Fibroblast of pulmonary artery (primary cell): ENCODE data around the gene TCFL5.
A peak's percentile ranks its signal among the peaks of the same experiment; 100 is the strongest.

ENCODE experiments used
- DNase-seq: peaks from one replicate; pipeline ENCODE4 v3.0.0-alpha.2; 2010; ENCODE audit warnings: low read depth
- H3K4me3 ChIP-seq: replicated peaks from 2 replicates; pipeline ENCODE4 v1.5.1; 2011; ENCODE audit warnings: low read depth, mild to moderate bottlenecking, control low read depth, low read length, moderate library complexity
- TF ChIP-seq, protein P1 (sequence below): IDR thresholded peaks from 2 replicates; pipeline ENCODE4 v1.5.1; 2011; ENCODE audit warnings: mild to moderate bottlenecking, control low read depth, low read length, inconsistent platforms; ENCODE audit errors: missing control alignments

Gene TCFL5

DNA sequence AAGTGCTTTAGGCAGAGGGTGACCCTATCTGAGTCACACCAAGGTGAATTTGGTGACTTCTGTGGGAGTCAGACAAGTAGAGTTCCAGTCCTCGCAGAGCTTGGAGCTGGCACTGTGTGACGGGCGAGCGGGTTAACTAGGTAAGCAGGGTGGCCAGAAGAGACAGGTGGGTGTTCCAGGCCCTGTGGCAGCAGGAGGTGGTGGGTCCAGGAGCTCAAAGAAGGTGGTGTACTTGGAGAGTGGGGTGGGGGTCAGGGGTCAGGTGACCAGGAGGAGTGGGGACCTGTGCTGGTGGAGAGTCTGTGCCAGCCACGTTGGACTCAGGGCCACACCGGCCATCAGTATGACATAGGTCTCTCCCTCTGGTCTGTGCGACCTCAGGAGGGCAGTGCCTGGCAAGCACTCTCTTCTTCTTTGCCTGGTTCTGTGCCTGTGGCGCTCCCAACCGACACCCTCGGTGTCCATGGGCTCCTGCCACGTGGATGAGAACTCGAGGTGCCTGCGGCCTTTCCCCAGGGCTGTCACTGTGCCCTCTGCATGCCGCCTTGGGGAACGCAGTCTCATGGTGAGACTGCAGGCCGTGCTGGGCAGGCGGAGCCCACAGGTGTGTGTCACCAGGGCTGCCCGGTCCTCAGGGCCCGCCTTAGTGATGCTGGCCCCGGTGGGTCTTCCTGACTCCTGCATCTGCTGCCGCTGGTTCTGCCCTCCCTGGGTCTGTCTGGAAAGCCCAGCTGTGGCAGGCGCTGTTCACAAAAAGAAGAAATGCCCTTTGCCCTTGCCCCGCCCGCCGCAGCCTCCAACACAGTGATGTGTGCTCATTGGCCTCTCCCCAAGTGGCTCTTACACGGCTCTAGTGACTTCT is 63.7 kb downstream of the TCFL5 start:
- DNase-seq: no peak
- TF ChIP-seq, protein P1, sequence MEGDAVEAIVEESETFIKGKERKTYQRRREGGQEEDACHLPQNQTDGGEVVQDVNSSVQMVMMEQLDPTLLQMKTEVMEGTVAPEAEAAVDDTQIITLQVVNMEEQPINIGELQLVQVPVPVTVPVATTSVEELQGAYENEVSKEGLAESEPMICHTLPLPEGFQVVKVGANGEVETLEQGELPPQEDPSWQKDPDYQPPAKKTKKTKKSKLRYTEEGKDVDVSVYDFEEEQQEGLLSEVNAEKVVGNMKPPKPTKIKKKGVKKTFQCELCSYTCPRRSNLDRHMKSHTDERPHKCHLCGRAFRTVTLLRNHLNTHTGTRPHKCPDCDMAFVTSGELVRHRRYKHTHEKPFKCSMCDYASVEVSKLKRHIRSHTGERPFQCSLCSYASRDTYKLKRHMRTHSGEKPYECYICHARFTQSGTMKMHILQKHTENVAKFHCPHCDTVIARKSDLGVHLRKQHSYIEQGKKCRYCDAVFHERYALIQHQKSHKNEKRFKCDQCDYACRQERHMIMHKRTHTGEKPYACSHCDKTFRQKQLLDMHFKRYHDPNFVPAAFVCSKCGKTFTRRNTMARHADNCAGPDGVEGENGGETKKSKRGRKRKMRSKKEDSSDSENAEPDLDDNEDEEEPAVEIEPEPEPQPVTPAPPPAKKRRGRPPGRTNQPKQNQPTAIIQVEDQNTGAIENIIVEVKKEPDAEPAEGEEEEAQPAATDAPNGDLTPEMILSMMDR: no peak
- H3K4me3 ChIP-seq: peak overlapping the region; percentile 61

DNA sequence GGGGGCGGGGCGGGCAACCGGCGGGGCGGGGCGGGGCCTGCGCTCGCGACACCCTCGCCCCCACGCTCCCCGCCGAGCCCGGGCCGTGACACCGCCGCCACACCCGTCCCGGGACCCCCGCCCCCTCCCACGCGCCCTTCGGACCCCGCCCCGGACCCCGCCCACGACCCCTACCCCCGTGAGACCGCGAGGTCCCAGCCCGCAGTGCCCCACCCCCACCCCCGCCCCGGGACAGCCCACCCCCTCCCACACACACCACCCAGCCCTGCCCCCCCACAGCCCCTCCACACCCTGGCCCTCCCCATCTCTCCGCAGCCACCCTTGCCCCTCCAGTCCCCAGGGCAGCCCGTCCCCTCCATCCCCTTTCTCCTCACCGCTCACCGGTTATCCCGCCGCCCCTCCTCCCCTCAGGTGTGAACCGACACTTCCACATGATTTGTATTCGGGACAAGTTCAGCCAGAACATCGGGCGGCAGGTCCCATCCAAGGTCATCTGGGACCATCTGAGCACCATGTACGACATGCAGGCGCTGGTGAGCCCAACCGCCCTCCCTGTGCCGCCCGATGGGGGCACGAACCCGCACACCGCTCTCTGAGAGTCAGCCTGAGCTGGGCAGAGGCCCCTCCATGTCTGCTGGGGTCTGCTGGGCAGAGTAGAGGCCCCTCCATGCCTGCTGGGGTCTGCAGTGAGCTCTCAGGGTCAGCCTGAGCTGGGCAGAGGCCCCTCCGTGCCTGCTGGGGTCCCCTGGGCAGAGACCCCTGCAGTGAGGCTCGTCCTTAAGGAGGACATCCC is 64.7 kb downstream of the TCFL5 start:
- TF ChIP-seq, protein P1: no peak
- DNase-seq: no peak
- peak overlapping the region; percentile 61 for H3K4me3 ChIP-seq

- H3K4me3 ChIP-seq: peak overlapping the region; percentile 64
- TF ChIP-seq, protein P1: no peak
- peak; percentile 43 for DNase-seq
Observed at GRCh38 chr20:62795023-62795761, 66.4 kb downstream of the TCFL5 start.

DNA sequence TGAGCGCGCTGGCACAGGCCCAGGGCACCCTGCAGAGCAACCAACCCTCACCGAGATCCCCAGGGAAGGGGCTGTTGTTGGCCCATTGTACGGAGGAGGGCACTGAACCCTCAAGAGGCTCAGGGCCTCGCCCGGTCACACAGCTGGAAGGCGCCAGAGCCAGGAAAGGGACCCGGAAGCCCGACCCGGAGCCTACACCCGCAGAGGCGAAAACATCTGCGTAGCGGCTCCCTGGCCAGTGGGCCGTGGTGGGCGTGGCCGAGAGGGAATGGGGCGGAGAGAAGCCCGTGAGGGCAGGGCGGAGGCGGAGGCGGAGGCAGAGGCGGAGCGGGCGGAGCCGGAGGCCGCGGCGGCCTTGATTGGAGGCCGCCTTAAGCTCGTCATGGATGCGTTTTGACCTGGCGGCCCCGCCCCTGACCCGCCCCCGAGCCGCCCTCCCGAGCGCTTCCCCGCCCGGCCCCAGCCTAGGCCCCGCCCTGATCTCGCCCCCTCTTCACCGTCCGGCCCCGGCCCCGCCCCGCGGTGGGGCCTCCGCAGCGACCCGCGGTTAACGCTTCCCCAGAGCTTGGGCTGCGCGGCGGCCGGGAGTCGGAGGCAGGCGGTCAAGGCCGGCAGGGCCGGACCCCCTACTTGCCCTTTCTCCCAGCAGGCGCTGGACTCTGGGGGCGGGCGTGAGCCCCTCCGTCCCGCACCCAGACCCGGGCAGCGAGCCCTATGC is 67.5 kb downstream of the TCFL5 start:
- DNase-seq: peak; percentile 97
- H3K4me3 ChIP-seq: peak overlapping the region; percentile 64
- TF ChIP-seq, protein P1: no peak

- no peak for DNase-seq
- H3K4me3 ChIP-seq: no peak overlapping the region
- TF ChIP-seq, protein P1: no peak
Observed at GRCh38 chr20:62793757-62794006, 67.9 kb downstream of the TCFL5 start.

- TF ChIP-seq, protein P1: no peak
- H3K4me3 ChIP-seq: no peak overlapping the region
Observed at GRCh38 chr20:62792940-62793756, 68.5 kb downstream of the TCFL5 start.

More at GRCh38 chr20:62792940-62793756, 68.5 kb downstream of the TCFL5 start:
- DNase-seq: no peak
